SJCRH30 (cell line): Measurements from ENCODE around the gene COL26A1. TPM values are rescaled to one million over a fixed set of nuclear protein-coding genes. Genes with fewer than 3 reads are reported as not detected.

Experiments used
- DNase-seq, 2 experiments: peaks; one replicate each; pipeline ENCODE4 v3.0.0-alpha.2; 2015 to 2020
- H3K27ac ChIP-seq: fragments of 250-450 bp; sonication (Bioruptor Pico); 2 replicates; pipeline ENCODE4 v1.5.1; 2020; ENCODE audit warnings: mild to moderate bottlenecking, moderate library complexity
- H3K27me3 ChIP-seq: fragments of 250-450 bp; sonication (Bioruptor Pico); 2 replicates; pipeline ENCODE4 v1.5.1; 2020; ENCODE audit warnings: mild to moderate bottlenecking, moderate library complexity
- H3K36me3 ChIP-seq: fragments of 250-450 bp; sonication (Bioruptor Pico); 2 replicates; pipeline ENCODE4 v1.5.1; 2020; ENCODE audit warnings: mild to moderate bottlenecking, moderate library complexity
- H3K4me1 ChIP-seq: fragments of 250-450 bp; sonication (Bioruptor Pico); 2 replicates; pipeline ENCODE4 v1.5.1; 2020; ENCODE audit warnings: mild to moderate bottlenecking, moderate library complexity
- H3K4me3 ChIP-seq: fragments of 250-450 bp; sonication (Bioruptor Pico); 2 replicates; pipeline ENCODE4 v1.5.1; 2020; ENCODE audit warnings: mild to moderate bottlenecking, moderate library complexity
- H3K9me3 ChIP-seq: fragments of 250-450 bp; sonication (Bioruptor Pico); replicated peaks from 2 replicates; pipeline ENCODE4 v1.5.1; 2020; ENCODE audit warnings: mild to moderate bottlenecking, moderate library complexity
- total RNA-seq: library from RNA; depleted of rRNA; stranded (reverse); fragments of >200 nt; shearing (Covaris generic); gene quantifications from 2 replicates; pipeline ENCODE4 v1.2.3, GENCODE V29; 2014

COL26A1 gene
- total RNA-seq, 1 experiment from 2014 or later: 0.10 TPM

DNA sequence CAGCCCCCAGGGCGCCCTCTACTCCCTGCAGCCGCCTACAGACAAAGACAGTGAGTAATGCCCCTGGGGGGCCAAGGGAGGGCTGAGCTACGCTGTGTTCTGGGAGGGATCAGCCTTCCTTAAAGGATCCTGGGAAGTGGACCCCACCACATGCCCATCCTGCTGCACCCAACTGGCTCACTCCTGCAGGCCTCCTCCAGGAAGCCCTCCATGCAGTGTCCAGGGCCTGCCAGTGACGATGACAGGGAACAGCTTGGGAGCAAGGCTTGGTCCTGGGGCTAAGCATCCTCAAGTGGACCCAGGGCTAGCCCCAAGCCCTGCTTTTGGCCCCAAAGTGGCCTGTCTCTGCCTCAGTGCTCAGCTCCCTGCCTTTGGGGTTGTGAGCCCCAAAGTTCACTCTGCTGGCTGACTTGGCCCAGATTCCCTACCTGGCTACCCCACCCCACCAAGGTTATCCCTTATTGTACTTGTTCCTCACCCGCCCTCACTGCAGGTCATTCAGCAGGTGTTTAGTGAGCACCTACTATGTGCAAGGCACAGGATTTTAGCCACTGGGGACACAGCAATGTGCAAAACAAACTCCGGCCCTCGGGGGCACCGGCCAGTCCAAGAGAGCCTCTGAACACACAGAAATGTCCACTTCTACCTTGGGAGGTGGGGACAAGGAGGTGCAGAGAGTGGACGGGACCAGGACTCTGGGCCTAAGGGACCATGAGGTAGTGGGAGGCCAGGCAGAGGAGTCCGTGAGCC is 182.9 kb downstream of the COL26A1 start:
- DNase-seq: no peak
- no peak overlapping the region for H3K4me3 ChIP-seq
- no peaks in the 10 kb centered on the region for H3K36me3 ChIP-seq
- H3K9me3 ChIP-seq: no peaks in the 10 kb centered on the region
- no peaks in the 10 kb centered on the region for H3K4me1 ChIP-seq
- no peak overlapping the region for H3K27ac ChIP-seq
- H3K27me3 ChIP-seq: no peaks in the 10 kb centered on the region

DNA sequence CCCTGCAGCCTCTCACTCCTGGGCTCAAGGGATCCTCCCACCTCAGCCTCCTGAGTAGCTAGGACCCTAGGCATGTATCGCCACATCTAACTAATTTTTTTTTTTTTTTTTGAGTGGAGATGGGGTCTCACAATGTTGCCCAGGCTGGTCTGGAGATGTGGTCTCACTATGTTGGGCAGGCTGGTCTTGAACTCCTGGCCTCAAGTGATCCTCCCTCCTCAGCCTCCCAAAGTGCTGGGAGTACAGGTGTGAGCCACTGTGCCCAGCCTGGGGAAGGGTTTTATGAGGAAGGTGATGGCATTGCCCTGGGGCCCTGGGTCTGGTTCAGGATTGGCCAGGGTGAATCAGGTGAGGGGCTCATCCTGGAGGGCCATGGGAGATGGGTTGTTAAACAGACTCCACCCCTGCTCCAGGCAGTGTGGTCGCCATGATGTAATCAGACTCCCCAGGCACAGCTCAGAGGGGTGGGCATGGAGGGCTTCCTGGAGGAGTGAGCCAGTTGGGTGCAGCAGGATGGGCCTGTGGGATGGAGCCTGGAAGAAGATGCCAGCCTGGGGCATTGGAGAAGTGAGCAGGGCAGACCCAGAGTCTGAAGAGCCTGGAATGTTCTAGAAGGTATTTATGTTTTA is 183.7 kb downstream of the COL26A1 start:
- H3K4me3 ChIP-seq: no peak overlapping the region
- no peaks in the 10 kb centered on the region for H3K36me3 ChIP-seq
- H3K27ac ChIP-seq: no peak overlapping the region
- no peak for DNase-seq
- H3K4me1 ChIP-seq: no peaks in the 10 kb centered on the region
- H3K27me3 ChIP-seq: no peaks in the 10 kb centered on the region
- H3K9me3 ChIP-seq: no peaks in the 10 kb centered on the region

DNA sequence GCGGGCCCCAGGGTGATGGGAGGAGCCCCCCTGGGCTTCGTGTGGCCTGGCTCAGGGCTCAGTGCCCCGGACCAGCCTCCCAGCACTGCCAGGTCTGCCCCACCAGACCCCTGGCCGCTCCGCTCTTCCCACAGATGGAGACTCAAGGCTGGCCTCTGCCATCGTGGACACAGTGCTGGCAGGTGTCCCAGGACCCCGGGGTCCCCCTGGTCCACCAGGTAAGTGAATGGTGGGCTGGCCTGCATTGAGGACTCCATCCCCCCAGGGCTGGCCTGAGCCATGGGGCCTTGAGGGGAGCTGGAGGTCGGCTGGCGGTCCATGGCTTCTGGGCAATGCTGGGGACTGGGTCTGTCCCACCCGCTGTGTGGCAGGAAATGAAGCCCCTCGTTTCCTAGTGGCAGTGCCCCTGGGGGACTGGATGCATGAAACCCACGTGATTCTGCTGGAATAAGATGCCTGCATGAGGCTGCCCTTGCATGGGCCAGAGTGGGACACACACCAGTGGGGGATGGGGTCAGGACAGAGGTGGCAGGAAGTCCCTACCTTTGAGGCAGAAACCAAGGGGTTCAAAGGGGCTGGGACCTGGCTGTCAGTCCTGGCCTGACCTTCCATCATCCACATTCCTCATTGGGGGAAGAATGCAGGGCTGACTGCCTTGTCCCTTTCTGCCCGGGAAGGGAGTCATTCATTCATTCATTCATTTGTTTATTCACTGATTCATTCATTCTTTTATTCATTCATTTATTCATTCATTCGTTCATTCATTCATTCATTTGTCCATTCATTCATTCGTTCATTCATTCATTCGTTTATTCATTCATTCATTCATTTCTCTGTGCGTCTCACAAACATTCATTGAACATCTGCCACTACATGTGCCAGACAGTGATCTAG is 184.6 kb downstream of the COL26A1 start:
- no peaks in the 10 kb centered on the region for H3K4me1 ChIP-seq
- H3K9me3 ChIP-seq: no peaks in the 10 kb centered on the region
- no peaks in the 10 kb centered on the region for H3K36me3 ChIP-seq
- no peaks in the 10 kb centered on the region for H3K27me3 ChIP-seq
- no peak for DNase-seq
- H3K27ac ChIP-seq: no peak overlapping the region
- no peak overlapping the region for H3K4me3 ChIP-seq

DNA sequence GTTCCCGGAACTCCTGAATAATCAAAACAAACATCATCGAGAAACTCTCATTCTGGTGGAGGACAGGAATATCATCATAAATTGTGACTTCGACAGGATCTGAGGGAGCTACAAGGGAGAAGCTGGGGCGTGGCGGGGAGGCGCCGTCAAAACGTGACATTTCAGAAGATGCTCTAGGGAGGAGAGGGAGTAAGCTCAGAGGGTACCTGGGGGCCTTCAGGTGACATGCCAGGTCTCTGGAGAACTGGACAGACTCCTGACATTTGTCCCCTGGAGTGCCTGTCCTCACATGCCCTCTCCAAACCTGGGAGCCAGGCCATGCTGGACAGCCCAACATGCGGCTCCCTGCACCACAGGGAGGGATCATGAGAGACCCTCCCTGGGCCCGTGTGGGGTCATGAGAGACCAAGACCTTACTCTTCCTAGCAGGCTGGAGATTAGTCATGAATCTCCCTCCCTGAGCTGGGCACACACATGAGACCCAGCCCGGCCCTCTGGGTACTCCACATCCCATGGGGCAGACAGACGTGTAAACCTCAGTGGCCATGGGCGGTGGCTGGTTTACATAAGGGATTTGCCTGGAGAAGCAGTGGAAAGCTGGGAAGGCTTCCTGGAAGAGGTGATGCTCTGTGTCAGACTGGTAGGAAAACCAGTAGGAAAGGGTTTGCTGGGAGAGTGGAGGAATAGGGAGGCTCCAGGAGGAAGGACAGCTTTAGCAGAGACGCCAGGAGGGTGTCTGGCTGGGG is 185.4 kb downstream of the COL26A1 start:
- H3K4me1 ChIP-seq: no peaks in the 10 kb centered on the region
- no peak overlapping the region for H3K27ac ChIP-seq

DNA sequence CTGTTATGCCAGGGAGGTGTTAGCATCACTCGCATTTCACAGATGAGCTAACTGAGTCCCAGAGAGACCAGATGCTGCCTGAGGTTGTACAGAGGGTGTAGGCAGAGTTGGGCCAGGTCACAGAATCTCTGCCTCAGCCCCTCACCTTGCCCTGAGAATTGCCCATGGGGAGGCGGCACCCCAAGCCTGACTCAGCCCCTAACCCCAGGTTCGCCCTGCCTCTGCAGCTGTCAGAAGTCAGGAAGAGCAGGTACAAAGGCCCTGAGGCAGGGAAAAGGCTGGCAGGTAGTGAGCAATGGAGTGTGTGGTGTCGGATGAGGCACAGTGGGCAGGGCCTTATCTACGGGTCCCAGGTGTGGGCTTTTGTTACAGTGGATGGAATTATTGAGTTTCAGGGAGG is 187.1 kb downstream of the COL26A1 start:
- Histone ChIP-seq H3K36me3 (no peaks in the 10 kb centered on the region), H3K4me1 (no peaks in the 10 kb centered on the region), H3K27me3 (no peaks in the 10 kb centered on the region), H3K9me3 (no peaks in the 10 kb centered on the region), H3K27ac (no peak overlapping the region), H3K4me3 (no peak overlapping the region)
- DNase-seq: no peak

More for the DNA sequence above, 185.4 kb downstream of the COL26A1 start:
- H3K4me3 ChIP-seq: no peak overlapping the region
- no peaks in the 10 kb centered on the region for H3K9me3 ChIP-seq
- no peak for DNase-seq
- no peaks in the 10 kb centered on the region for H3K27me3 ChIP-seq
- no peaks in the 10 kb centered on the region for H3K36me3 ChIP-seq

DNA sequence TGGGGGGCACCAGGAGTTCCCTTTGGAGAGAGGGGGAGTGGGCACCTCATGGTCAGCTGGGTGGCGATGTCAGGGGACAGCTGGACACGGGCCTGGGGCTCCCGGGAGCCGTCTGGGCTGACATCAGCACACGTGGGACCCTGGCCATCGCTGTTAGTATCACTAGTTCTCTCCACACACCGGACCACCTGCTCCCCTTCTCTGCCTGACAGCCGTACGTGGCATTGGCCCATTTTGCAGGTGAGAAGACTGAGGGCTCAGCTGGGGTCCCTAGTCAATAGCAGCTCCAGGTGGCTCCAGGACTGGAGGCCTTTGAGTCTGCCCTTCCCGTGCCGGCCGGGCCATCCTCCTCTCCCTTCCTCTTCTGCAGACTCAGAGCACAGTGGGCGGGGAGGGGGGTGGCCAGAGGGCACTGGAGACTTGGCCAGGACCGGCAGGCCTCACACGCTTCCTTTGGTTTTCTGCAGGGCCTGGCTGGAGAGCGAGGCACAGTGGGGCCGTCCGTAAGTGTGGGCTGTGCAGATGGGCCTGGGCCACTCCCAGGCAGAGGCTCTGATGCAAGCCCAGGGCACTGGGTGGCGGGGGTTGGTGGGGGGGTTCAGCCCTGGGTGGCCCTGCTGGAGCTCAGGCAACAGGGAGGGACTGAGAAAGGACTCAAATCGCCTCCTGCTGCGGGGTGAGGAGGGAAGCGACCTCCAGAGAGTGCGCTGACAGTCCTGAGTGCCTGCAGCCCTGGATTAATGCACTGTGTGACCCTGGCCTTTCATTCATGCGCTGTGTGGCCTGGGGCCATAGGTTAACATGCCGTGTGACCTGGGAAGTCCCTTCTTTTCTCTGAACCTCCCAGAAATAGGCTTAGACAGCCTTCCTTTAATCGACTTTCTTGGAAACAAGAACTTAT is 188.2 kb downstream of the COL26A1 start:
- Histone ChIP-seq H3K4me3 (no peak overlapping the region), H3K36me3 (no peaks in the 10 kb centered on the region), H3K4me1 (no peaks in the 10 kb centered on the region), H3K9me3 (no peaks in the 10 kb centered on the region), H3K27ac (no peak overlapping the region), H3K27me3 (no peaks in the 10 kb centered on the region)
- DNase-seq: no peak

DNA sequence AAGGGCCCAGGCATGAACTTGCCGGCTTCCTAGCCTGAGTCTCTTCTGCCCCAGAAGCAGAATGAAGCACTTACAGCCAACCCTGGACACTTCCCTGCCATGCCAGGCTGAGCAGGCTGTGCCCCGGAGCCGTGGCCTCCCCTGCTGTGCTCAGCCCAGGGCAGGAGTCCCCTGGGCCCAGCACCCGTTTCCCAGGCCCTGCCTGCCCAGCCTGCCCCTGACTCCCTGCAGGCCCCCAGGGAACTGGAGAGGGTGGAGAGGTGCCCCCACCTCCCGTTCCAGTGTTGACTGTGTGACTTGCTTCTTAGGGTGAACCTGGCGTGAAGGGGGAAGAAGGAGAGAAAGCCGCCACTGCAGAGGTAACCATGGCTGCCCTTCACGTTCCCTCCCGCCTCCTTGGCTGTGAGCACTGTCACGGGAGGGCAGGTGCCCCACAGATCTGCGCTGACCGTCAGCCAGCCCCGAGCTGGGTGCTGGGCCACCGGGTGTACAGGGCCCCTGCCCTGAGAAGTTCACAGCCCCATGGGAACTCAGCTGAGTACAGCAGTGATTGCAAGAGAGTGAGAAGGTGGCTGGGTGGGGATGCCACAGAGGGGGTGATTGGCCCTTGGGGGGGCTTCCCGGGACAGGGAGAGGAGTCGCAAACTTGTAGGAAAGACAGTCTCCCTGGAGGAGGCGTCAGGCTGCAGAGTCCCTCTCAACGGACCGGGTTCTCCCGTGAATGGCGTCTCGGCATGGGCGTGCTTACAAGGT is 190.5 kb downstream of the COL26A1 start:
- no peak for DNase-seq
- Histone ChIP-seq H3K27me3 (no peaks in the 10 kb centered on the region), H3K4me1 (no peaks in the 10 kb centered on the region), H3K27ac (no peak overlapping the region), H3K4me3 (no peak overlapping the region), H3K36me3 (no peaks in the 10 kb centered on the region), H3K9me3 (no peaks in the 10 kb centered on the region)

DNA sequence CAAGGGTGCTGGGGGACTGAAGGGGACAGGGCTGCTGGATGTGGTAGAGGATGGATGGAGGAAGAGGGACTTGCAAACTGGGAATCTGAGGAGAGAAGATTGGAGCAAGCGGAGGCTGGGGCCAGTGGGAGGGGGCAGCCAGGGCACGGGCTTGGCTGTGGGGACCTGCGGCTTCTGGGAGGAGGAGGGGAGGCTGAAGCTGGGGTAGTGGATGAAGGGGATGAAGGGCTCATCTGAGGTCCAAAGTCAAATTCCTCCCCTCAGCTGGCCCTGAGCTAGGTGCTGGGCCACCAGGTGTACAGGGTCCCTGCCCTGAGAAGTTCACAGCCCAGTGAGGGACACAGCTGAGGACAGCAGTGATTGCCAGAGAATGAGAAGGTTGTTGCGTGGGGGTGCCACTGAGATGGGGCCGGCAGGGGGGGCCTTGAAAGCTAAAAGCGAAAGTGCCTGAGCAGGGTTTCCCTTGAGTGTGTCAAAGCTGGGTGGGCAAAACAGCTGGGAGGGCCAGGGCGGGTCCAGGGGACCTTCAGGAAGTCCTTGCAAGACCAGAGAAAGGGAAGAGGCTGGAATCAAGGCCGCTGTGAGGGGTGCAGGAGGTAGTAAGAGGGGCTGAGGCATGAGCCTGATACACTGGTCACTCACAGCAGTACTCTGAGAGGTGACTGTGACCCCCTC is 191.2 kb downstream of the COL26A1 start:
- H3K4me3 ChIP-seq: no peak overlapping the region
- H3K9me3 ChIP-seq: no peaks in the 10 kb centered on the region
- H3K36me3 ChIP-seq: no peaks in the 10 kb centered on the region
- H3K4me1 ChIP-seq: no peaks in the 10 kb centered on the region
- H3K27me3 ChIP-seq: no peaks in the 10 kb centered on the region
- no peak for DNase-seq
- no peak overlapping the region for H3K27ac ChIP-seq

DNA sequence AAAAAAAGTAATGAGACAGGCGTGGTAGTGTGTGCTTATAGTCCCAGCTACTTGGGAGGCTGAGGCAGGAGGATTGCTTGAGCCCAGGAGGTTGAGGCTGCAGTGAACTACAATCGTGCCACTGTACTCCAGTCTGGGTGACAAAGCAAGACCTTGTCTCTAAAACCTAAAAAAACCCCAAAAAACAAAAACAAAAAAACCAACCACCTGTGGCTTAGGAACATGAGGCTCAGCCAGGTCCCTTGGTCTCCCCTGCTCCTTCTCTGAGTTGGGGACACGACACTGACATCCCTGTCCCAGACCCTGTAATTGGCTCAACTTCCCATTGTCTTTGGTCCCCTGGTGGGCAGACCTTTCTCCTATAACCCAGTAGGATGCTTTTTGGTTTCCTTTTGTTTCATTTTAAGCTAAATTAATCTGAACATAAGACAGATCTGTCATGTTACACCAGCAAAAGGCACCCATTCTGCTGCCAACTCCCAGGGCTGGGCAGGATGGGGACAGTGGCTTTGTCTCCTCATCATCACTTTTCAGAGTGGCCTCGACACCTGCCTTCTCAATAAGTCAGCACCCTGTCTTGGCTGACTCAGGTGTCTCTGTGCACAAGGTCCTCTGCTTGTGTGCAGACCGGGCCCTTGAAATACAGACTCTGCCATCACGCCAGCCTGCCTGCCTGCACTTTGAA is 192.1 kb downstream of the COL26A1 start:
- Histone ChIP-seq H3K4me1 (no peaks in the 10 kb centered on the region), H3K4me3 (no peak overlapping the region), H3K9me3 (no peaks in the 10 kb centered on the region), H3K27ac (no peak overlapping the region), H3K27me3 (no peaks in the 10 kb centered on the region), H3K36me3 (no peaks in the 10 kb centered on the region)
- no peak for DNase-seq

DNA sequence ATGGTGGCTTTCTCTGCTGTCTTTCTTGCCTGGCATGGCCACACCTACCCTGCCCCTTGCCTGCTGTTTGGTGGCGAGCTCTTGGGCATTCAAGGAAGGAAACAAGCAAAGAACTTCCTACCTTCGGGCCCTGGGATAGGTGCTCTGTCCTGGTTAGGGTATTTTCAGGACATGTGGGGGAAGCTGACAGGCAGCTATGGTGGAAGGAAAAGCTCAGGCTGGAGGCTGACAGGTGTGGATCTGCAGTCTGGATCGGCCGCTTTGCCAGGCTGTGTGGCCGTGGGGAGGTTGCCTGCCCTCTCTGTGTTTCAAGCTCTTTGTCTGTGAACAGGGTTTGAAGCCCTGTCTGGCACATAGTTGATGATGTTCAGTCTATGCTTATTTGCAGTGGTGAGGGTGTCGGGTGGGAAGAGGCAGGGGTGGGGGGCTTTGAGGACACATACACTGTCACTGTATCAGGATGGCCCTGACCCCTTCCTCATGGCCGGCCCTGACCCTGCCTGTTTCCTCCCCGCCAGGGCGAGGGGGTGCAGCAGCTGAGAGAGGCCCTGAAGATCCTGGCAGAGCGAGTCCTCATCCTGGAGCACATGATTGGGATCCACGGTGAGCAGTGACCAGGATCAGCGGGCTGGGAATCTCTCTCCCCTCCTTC is 192.7 kb downstream of the COL26A1 start:
- Histone ChIP-seq H3K27ac (no peak overlapping the region), H3K36me3 (no peaks in the 10 kb centered on the region), H3K9me3 (no peaks in the 10 kb centered on the region), H3K4me1 (no peaks in the 10 kb centered on the region), H3K27me3 (no peaks in the 10 kb centered on the region), H3K4me3 (no peak overlapping the region)
- no peak for DNase-seq

DNA sequence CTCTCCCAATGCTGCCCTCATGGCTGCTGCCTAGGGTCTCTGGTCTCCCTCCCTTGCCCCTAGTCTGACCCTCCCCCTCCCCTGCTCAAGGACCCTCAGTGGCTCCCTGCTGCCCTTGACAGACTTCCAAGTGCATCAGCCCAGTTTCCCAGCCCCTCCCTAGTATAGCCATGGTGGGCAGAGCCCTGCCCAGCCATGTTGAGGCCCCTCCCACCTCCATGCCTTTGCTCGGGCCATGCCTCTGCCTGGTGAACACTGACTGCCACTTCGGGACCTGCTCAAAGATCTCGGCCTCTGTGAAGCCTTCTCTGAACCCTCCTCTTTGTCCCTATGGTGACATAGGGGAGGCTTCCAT is 193.2 kb downstream of the COL26A1 start:
- no peak overlapping the region for H3K27ac ChIP-seq
- DNase-seq: no peak
- no peaks in the 10 kb centered on the region for H3K27me3 ChIP-seq
- no peaks in the 10 kb centered on the region for H3K4me1 ChIP-seq
- no peaks in the 10 kb centered on the region for H3K9me3 ChIP-seq
- no peaks in the 10 kb centered on the region for H3K36me3 ChIP-seq
- H3K4me3 ChIP-seq: no peak overlapping the region

DNA sequence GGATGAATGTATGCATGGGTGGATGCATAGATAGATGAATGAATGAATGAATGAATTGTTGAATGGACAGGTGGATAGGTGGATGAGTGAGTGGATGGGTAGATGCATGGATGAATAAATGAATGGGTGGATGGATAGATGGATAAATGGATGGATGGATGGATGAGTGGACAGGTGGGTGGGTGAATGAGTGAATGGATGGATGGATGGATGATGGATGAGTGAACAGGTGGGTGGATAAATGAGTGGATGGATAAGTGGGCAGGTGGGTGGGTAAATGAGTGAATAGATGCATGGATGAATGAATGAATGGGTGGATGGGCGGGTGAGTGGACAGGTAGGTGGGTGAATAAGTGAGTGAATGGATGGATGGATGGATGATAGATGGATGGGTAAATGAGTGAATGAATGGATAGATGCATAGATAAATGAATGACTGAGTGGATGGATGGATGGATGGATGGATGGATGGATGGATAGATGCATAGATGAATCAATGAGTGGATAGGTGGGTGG is 193.8 kb downstream of the COL26A1 start:
- H3K27me3 ChIP-seq: no peaks in the 10 kb centered on the region

More for the DNA sequence above, 193.8 kb downstream of the COL26A1 start:
- Histone ChIP-seq H3K27ac (no peak overlapping the region), H3K36me3 (no peaks in the 10 kb centered on the region), H3K4me1 (no peaks in the 10 kb centered on the region), H3K4me3 (no peak overlapping the region), H3K9me3 (no peaks in the 10 kb centered on the region)
- DNase-seq: no peak
